Progenitor cell of endocrine pancreas (in vitro differentiated cells): ENCODE measurements around the gene SERTAD1. TPM values are rescaled to one million over a fixed set of nuclear protein-coding genes. Genes with fewer than 3 reads are reported as not detected.

Experiments
- DNase-seq: peaks from one replicate; pipeline ENCODE4 v3.0.0; 2021; ENCODE audit warnings: low spot score; ENCODE audit not compliant: unreplicated experiment
- H3K27ac Mint-ChIP-seq: 2 replicates; pipeline ENCODE4 v1.8.0; 2021; ENCODE audit warnings: mild to moderate bottlenecking, moderate library complexity, mixed read lengths
- H3K27me3 Mint-ChIP-seq: 2 replicates; pipeline ENCODE4 v1.8.0; 2021; ENCODE audit warnings: mixed read lengths
- H3K36me3 Mint-ChIP-seq: 2 replicates; pipeline ENCODE4 v1.8.0; 2022; ENCODE audit warnings: mixed read lengths; ENCODE audit not compliant: insufficient read depth
- H3K4me1 Mint-ChIP-seq: 2 replicates; pipeline ENCODE4 v1.8.0; 2021; ENCODE audit warnings: low read depth, mixed read lengths
- H3K4me3 Mint-ChIP-seq: 2 replicates; pipeline ENCODE4 v1.8.0; 2021; ENCODE audit warnings: low read depth, mild to moderate bottlenecking, moderate library complexity, mixed read lengths
- H3K9me3 Mint-ChIP-seq: 2 replicates; pipeline ENCODE4 v1.8.0; 2021; ENCODE audit warnings: low read depth, mixed read lengths
- CTCF ChIP-seq: fragments of 200-600 bp; sonication (generic); IDR thresholded peaks from one replicate; pipeline ENCODE4 v1.5.0; 2021; ENCODE audit warnings: antibody characterized with exemption, mild to moderate bottlenecking; ENCODE audit not compliant: unreplicated experiment
- total RNA-seq: library from RNA; stranded (reverse); gene quantifications from 2 replicates; pipeline ENCODE4 v1.2.1, GENCODE V29; 2021

The SERTAD1 gene
- total RNA-seq, 1 donor from 2014 or later = 4.4 TPM

DNA sequence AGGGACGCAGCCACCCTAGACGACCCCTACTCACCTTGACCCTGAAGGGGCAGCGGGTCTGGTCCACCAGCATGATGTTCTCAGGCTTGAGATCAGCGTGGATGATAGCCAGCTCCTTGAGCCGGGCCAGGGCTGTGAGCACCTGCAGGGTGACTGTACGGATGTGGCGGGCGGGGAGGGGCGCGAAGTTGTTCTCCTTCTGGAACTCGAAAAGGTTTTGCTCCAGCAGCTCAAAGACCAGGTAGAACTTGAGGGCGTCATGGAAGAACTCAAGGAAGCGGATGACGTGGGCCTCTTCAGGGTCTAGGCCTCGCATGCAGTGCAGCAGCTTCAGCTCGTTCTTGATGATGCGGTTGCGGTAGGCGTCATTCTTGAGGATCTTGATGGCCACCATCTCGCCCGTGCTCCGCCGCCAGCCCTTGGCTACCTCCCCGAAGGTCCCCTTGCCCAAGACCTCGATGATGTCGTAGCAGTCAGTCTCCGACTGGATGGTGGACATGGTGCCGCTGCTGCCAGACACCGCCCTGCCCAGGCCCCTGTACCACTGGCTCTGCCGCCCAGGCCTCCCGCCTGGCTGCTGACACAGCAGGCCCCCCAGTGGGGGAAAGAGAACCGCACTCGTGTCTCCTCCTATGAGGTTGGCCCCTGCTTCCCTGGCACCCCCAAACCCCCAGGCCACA, 36.2 kb downstream of the SERTAD1 start:
- no peak for TF ChIP-seq CTCF
- no peak for DNase-seq
- H3K4me3 Mint-ChIP-seq = no peak overlapping the region
- H3K27ac Mint-ChIP-seq = no peak overlapping the region
- H3K27me3 Mint-ChIP-seq = no peaks in the 10 kb centered on the region
- H3K9me3 Mint-ChIP-seq = no peaks in the 10 kb centered on the region
- H3K36me3 Mint-ChIP-seq = no peaks in the 10 kb centered on the region
- H3K4me1 Mint-ChIP-seq = peaks cover 7% of the 10 kb centered on the region

- no peak for TF ChIP-seq CTCF
- peaks cover 7% of the 10 kb centered on the region for H3K4me1 Mint-ChIP-seq
- no peak overlapping the region for H3K27ac Mint-ChIP-seq
- DNase-seq = no peak
- no peaks in the 10 kb centered on the region for H3K27me3 Mint-ChIP-seq
- H3K4me3 Mint-ChIP-seq = no peak overlapping the region
- no peaks in the 10 kb centered on the region for H3K9me3 Mint-ChIP-seq
- no peaks in the 10 kb centered on the region for H3K36me3 Mint-ChIP-seq
These were observed 37.3 kb downstream of the SERTAD1 start for GRCh38 chr19:40388481-40388880.

DNA sequence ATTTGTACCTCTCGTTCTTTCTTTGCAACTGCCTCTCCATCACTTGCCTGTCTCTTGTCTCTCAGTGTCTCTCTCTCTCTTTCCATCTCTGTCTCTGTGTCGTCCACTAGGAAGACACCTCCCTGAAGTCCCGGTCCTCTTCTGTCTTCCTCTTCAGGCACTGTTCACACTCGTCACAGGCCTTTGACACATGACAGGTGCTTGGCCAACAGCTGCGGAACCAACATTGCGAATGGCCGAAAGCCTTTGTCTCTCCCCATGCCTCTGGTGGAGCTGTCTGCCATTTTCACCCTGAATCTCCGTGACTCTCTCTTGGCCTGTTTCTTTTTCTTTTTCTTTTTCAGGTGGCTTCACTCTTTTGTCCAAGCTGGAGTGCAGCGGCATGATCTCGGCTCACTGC, 38.6 kb downstream of the SERTAD1 start:
- Mint-ChIP-seq H3K27ac (no peak overlapping the region), H3K9me3 (no peaks in the 10 kb centered on the region), H3K36me3 (no peaks in the 10 kb centered on the region), H3K4me1 (peaks cover 3% of the 10 kb centered on the region), H3K4me3 (no peak overlapping the region), H3K27me3 (no peaks in the 10 kb centered on the region)
- TF ChIP-seq CTCF = no peak
- no peak for DNase-seq

- TF ChIP-seq CTCF = no peak
- H3K27ac Mint-ChIP-seq = no peak overlapping the region
- DNase-seq = no peak
These were observed 42.0 kb downstream of the SERTAD1 start for GRCh38 chr19:40383668-40384248.

GRCh38 chr19:40381321-40381720, 44.5 kb downstream of the SERTAD1 start:
- H3K4me1 Mint-ChIP-seq = no peaks in the 10 kb centered on the region
- no peaks in the 10 kb centered on the region for H3K27me3 Mint-ChIP-seq
- no peak overlapping the region for H3K27ac Mint-ChIP-seq
- H3K4me3 Mint-ChIP-seq = no peak overlapping the region
- peaks cover 2% of the 10 kb centered on the region for H3K36me3 Mint-ChIP-seq
- peak; percentile 20 for TF ChIP-seq CTCF
- DNase-seq = no peak
- no peaks in the 10 kb centered on the region for H3K9me3 Mint-ChIP-seq

More at GRCh38 chr19:40383668-40384248, 42.0 kb downstream of the SERTAD1 start:
- Mint-ChIP-seq H3K4me1 (no peaks in the 10 kb centered on the region), H3K4me3 (no peak overlapping the region), H3K27me3 (no peaks in the 10 kb centered on the region), H3K36me3 (no peaks in the 10 kb centered on the region), H3K9me3 (no peaks in the 10 kb centered on the region)
